ENCODE measurements around the gene PRKG1.

DNA sequence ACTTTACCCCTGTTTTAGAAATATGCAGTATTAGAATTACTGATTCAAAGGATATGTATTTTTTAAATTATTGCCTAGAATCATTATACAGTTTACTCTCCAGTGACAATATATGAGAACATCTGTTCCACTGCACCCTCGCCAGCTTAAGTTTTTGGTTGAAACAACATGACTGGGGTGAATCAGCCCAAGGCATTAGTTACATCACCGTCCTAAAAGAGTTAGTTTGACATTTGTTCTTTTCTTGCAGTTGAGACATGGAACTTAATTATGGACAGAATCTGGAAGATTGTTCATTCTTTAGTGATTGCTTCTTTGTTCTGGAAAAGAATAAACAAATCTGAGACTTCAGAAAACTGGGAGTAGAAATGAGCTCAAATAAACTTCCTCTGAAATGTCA, 1072.5 kb downstream of the PRKG1 start:
- TF ChIP-seq CTCF (IDR thresholded peaks at IDR 0.05), result no peak
- TF ChIP-seq EZH2 (IDR thresholded peaks at IDR 0.05; ENCODE audit: borderline replicate concordance, insufficient read depth, low read depth, low read length, poor library complexity, severe bottlenecking), result no peak

Data from B cell (primary cell).